ENCODE measurements around the gene EFCAB12.

- TF ChIP-seq ZBTB7A (IDR thresholded peaks at IDR 0.05; ENCODE audit: low read depth) (no peak), CEBPB (IDR thresholded peaks at IDR 0.05) (no peak), USF1 (IDR thresholded peaks at IDR 0.05) (no peak), MAX (IDR thresholded peaks at IDR 0.05) (no peak), NFIC (IDR thresholded peaks at IDR 0.05) (no peak), FOXM1 (IDR thresholded peaks at IDR 0.05; ENCODE audit: borderline replicate concordance, low read depth) (no peak), RAD21 (IDR thresholded peaks at IDR 0.05; ENCODE audit: low read depth) (no peak), TAF1 (IDR thresholded peaks at IDR 0.05; ENCODE audit: low read depth) (no peak), REST (IDR thresholded peaks at IDR 0.05; ENCODE audit: low read depth) (no peak), EP300 (IDR thresholded peaks at IDR 0.05; ENCODE audit: borderline replicate concordance) (no peak), CREB1 (IDR thresholded peaks at IDR 0.05; ENCODE audit: low read depth) (no peak)
Observed at GRCh38 chr3:129356756-129357425, 71.5 kb downstream of the EFCAB12 start.
